Stimulated activated CD8-positive, alpha-beta memory T cell treated with anti-CD3 and anti-CD28 coated beads, Interleukin-15, amount 100 ng/mL, for 24 hours (primary cell): ENCODE results near the gene ACE.

Experiments
- DNase-seq: peaks from one replicate; pipeline ENCODE4 v3.0.0-alpha.2; 2020; ENCODE audit warnings: low read depth

Gene ACE

DNA sequence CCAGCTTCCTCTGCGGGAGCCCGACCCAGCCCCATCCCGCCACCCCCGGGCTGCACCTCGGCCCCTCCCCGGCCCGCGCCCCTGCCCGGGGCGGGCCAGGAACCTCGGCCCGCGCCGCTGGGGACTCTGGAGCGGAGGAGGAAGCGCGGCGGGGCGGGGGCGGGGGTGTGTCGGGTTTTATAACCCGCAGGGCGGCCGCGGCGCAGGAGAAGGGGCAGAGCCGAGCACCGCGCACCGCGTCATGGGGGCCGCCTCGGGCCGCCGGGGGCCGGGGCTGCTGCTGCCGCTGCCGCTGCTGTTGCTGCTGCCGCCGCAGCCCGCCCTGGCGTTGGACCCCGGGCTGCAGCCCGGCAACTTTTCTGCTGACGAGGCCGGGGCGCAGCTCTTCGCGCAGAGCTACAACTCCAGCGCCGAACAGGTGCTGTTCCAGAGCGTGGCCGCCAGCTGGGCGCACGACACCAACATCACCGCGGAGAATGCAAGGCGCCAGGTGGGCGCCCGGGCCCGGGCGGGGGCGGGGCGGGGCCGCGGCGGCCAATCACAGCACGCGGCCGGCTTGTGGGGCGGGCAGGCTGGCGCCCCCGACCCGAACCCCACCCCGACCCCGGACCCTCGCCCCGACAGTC lies at the start of gene ACE:
Gene ACE, plus strand, starts transcription at position 208 of the 626 bp plus-strand sequence. Its CDS starts 34 bp downstream, at position 242.
- no peak for DNase-seq

DNA sequence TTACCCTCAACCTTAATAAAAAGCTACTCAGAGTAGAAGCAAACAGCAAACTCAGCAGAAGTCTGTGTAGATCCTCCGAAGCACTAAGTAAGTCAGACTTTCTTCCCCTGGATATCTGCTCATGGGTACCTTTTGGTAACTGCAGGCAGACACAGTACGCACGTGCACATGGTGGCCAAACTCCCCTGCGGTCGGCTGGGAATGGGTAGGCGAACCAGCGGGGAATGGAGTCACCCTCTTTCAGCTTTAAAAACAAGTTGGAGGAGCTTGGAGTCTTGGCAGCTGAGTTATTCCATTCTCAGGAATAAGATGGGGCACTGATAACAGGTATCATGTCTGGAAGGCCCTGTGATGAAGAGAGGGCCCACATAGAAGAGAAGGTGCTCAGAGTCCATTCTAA lies 47.1 kb upstream of the ACE start:
- no peak for DNase-seq

DNA sequence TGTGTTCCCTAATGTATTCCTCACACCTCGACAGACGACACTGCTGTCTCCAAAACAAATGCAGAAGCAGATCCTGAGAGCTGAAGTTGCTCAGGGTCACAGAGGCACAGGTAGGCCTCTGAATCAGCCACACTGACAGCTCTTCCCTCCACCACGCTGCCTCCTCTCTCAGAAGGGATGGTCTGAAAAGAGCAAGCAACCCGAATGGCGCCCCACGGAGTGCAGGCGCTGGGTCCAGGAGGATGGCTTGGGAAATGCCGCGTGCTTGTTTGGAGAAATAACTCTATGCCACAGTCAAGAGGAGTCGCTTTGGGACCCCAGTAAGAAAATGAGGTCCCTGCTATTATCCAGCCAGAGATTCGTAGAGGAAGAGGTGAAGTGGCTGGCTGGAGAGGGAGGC lies 46.6 kb upstream of the ACE start:
- DNase-seq = no peak

DNA sequence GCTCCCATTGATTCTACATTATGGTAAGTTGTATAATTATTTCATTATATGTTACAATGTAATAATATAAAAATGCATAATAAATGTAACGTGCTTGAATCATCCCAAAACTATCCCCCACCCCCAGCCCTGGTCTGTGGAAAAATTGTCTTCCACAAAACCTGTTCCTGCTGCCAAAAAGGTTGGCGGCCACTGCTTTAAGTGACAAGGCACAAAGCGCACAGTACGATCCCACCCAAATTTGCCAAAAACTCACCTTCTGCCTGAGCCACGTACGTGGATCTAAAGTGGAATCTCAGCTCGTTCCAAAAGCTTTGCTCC lies 45.3 kb upstream of the ACE start:
- no peak for DNase-seq

DNA sequence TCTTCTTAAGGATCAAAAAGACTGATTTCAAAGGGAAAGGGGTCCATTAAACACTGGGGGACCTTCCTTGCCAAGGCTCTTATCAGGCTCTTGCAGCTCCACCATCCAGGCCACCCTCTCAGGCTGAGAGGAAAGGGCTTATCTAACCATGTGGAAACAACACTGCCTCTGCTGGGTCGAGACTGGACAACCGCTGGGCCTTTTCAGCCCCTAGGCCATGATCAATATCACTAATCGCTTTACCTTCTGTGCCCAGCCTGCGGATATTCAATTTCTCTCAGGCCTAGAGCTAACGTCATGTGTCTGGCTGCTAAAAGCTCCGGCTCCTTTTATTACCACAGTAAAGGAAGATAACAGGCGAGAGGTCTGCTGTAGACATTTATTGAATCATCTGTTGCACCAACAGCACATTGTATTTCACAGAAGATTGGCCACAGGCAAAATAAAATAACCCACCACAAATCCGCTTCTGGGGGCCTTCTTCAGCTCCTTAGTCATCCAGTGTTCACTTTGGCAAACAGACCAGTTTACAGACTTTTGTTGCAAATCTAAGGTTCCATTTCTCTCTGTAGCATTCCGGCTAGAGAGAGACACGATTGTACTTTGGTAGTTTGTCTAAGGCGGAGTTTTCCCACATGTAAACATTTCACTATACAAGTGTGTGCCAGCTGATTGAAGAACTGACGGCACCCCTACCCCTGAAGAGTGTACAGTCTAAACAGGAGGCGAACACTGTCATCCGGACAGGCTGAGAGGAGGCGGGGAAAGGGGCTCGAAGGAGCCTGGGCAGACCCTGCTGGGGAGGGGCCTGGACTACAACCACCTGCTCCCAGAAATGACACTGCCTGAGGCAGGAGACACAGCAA lies 44.7 kb upstream of the ACE start:
- DNase-seq = no peak

DNA sequence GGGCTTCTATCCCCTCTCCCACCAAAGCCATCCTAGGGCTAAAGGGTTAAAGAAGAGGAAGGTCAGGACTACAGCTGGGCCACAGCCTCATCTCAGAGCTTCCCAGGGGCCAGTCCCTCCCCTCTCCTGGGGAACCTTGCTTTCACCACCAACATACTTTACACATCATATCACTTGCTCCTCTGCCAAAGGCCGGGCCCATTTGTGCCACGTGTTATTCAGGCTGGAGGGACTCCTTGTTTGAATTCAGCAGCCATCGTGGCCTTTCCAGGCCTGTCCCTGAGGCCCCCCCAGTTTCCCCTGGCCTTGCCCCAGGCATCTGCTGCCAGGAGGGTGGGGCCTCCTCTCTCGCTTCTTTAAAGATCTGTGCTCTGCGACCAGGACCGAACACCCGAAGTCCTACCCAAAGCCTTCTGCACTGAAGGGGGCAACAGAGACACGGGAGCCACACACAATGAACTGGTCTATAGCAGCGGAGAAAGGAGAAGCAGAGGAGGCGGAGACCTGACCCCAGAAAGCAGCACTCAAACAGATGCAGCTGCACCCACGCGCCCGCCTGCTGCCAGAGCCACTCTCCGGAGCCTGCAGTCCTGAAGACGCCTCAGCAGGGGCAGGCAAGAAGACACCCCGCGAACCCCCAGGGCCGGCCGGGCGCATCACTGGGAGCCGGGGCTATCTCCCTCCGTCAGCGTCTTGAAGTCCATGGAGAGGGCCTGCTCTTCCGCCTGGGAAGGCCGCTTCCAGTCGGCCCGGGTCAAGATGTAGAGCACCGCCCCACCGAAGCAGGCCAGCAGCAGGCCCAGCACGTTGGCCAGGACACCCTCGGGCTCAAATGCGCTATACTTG lies 42.9 kb upstream of the ACE start:
- DNase-seq = no peak

DNA sequence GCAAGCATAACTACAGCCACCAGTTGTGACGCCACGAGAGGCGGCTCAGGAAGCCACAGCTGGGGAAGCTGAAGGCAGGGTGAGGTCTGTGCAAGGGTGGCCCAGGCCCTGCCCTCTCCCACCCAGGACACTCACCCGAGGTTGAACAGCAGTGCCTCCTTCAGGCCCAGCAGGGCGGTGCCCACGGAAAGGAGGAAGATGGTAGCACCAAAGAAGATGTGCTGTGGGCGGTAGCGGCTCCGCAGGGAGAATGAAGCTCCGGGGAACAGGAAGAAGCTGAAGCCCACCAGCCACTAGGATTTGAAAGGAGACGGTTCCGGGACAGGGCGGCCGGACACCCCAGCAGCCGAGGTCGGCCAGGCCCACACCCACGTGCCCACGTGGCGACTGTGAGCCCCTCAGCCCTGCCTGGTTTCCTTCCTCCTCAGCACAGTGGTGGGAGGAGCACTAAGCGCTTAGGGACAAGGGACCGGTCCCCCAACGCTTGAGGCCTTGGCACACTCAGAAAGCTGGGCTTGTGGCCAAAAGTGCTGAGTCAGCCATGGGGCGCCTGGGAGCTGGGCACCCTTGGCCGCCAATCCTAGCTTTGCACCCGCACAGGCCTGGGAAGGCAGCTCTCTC lies 41.8 kb upstream of the ACE start:
- DNase-seq = no peak

DNA sequence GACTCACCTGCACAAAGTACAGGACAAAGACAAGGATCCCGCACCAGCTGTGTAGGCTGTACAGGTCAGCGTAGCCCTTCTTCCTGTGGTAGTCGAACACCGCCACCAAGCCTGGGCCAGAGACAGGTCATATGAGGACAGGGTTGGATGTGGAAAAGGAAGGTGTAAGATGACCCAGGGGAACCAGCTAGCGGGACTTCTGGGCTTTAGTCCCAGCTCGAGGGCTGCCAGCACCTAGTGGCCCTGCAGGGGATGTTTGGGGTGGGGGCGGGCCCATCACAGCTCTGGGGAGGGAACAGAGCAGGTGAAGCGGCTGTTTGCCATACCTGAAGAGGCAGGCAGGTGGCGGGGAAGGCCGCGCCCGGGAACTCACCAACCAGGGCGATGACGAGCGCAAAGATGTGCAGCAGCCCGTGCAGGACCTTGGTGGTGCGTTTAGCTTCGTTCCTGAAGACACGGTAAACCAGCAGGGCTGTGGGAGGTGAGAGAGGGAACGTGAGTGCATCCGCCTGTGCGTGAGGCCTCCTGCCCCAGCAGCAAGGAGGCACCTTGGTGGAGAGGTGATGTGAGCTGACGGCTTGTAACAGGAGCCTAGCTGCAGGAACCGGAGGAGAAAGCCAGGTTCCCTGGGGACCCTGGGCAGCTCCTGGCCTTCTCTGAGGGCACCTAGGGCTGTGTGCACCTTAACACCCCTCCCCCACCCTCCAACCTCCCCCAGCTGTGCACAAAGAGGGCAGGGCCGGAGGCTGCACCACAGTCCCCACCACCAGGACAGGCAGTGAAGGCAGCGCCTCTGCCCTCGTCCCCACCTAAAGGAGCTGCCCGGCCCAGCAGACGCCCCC lies 41.0 kb upstream of the ACE start:
- DNase-seq = no peak

DNA sequence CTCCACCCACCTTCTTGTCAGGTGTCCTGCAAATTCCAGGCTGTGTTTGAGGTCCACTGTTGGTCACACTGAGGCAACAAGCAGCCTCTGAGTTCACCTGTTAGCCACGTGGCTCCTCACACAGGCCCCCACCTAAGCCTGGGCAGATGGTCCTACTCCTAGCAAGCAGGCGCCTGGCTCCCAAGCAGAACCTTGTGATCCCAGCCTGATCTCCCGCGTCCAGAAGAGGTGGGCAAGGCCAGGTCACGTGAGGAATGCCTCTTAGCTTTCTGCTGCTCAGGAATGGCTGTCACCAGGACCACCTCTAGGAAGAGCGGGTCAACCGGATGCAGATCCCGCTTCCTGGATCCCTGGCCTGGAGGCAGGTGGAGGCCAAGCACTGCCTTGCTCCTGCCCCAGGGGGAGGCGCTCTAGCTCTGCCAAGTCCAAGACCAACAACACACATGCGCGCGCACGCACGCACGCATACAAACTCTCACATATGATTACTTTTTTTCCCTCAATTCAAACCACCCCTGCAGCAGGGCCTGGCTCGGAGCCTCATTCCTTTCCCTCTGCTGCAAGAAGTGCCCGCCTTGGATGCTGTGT lies 40.2 kb upstream of the ACE start:
- DNase-seq = no peak

DNA sequence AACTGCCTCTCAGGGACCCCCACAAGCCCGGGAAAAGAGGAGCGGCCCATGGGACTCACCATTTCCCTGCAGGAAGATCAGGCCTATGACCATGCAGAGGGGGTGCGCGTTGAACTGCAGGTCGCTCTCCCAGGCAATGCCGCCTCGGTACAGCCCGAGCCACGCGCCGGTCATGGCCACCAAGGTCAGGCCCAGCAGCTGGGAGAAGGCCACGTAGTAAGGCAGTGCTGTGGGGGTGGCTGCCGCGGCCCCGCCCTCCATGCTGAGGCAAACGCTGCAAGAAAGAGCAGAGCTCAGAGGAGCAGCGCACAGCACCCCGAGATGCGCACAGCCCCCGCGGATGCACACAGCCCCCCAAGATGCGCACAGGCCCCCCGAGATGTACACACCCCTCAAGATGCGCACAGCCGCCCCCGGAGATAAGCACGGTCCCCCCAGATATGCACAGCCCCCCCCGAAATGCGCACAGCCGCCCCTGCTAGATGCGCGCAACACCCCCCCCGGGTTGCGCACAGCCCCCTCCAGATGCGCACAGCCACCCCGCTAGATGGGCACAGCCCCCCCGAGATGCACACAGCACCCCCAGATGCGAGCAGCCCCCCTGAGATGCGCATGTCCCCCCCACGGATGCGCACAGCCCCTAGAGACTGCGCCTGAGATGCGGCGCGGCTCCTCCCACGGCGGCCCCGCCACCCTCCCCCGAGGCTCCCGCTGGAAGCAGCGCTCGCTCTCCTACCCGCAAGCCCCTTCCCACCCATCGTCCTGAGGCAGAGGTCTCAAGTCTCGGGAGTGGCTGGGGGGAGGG lies 39.4 kb upstream of the ACE start:
- no peak for DNase-seq

DNA sequence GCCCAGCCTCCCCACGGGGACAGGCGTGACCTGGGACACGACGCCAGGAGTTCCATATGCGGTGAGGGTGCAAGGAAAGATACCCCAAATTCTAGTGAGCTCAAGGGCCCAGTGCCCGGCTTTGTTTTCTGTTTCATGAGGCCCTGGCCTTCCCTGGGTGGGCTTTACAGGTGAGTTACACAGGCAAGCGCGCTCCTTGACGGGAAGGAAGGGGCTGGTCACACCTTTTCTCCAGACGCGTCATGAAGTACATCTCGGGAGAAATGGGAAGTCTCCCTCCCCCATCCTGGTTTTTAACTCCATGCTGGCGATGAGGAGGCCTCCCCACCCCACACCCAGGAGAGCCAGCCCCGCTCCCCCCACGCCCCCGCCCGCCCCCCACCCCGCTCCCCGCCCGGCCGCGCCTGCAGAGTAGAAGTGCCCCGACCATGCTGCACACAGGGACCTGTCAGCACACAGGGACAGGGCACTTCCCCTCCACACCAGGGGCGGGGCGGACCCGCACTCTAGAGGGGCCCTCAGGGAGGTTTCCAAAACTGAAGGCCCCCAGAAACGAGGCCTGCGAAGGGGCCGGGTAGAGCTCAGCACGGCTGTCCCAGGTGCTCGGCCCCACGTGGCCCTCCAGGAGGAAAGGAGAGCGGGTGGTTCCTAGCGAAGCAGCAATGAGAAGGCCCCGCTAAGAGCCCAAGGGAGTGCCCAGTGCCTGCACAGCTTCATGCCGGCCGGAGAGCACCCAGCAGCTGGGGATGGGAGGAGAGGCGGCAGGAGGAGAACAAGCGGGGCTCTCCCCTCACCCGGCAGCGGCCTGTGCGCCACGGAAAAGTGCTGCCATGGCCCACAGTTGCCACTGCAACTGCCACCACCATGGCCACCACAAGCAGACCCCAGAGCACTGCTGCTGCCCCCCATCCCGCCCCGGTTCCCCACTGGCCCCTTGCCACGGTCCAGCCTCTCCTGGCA lies 38.5 kb upstream of the ACE start:
- no peak for DNase-seq

DNA sequence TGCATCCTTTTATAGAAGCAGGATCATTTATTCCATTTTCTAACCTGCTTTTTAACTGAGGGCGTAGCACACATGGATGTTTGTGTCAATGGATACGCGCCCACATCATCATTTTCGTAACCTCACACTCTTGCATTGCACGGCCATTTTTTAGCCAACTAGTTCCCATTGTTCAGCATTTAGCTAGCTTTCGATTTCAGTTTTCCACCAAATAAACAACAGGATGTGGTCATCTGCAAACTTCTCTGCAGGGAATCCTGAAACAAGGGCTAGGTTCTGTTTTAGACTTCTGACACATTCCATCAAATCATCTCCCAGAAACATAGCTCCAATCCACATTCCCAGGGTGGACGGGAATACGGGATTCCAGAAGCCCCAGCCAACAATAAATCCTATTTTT lies 37.2 kb upstream of the ACE start:
- no peak for DNase-seq

DNA sequence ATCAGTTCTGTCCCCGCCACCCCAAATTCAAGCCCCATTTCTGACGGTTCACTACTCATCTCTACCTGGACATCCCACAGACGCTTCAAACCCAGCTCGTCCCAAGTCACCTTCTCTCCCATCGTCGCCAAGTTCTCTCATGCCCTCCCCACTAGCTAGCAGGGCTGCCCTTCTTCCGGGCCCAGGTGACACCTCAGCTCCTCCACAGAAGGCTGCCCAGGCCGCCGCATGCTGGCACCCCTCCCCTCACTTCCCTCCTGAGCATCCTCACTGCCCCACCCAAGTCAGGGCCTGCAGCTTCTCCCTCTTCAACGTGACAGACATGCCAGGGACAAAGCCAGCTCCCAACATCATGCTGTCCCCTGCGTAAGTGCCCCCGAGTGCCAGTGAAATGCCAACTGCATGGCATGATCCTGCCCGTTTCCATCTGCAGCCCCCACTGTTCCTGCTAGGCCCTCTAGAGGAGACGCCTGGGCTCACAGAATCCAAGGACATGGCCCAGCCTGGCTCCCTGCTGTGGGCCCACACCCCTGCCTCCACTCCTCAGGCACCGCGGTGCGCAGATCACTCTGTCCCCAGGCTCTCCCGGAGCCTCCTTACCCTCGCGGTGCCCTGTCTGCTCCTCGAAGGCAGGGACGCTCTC lies 36.6 kb upstream of the ACE start:
- no peak for DNase-seq

DNA sequence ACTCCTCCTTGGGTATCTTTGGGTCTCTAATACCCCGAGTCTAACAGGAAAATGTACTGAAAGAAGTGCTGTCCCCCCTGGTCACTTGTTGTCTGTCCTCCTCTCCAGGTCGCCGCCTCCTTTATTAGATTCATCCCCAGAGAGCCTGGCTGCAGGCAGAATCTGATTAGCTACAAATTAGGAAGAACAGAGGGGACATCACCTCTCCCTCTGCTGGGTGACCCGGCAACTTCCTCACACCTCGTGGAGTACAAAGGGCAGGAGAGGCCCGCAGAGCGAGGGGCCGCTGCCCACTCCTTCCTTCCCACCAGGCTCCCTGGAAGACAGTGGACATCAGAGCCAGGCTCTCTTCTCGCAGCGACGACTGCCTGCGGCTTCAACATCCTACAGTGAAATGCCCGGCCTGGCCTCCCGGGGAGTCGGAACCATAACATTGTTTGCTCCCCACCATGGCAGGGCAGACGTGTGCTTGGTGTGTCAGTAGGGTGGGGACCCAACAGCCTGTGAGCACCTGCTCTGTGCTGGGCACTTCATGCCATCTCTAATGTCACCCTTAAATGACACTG lies 36.0 kb upstream of the ACE start:
- DNase-seq = no peak

DNA sequence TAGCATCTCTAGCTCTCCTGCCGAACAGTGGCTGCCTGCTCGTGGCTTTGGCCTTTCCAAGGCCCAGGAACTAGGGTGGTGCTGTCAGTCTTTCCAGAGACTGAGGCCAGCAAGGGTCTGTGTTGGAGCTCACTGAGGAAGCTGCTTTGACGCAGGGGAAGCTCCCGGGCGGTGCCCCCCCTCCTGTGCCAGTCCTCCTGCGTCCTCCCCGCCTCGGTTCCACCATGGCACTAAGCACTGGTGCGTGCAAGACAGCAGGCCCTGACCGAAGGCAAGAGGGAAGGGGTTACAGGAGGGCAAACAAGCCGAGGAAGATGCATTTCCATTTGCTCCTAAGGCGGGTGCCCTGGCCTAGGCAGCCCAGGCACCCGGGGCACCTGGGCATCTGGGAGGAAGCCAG lies 35.2 kb upstream of the ACE start:
- no peak for DNase-seq

DNA sequence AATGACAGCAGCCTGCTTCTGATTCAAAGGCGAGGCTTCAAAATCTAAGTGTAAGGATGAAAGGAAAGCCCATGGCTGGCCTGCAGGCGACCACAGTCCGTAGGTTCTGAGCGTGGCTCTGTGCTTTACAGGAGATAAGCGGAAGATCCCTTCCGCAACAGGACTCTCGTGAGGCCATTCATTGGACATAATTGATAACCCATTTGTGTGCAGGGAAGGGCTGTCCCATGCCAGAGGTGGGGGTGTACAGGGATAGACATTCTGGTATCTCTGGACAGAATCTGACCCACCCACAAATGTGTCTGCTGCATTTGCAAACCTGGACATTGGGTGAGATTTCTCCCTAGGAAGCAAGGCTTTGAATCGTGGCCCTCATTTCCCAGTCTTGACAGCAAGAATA lies 34.8 kb upstream of the ACE start:
- no peak for DNase-seq

DNA sequence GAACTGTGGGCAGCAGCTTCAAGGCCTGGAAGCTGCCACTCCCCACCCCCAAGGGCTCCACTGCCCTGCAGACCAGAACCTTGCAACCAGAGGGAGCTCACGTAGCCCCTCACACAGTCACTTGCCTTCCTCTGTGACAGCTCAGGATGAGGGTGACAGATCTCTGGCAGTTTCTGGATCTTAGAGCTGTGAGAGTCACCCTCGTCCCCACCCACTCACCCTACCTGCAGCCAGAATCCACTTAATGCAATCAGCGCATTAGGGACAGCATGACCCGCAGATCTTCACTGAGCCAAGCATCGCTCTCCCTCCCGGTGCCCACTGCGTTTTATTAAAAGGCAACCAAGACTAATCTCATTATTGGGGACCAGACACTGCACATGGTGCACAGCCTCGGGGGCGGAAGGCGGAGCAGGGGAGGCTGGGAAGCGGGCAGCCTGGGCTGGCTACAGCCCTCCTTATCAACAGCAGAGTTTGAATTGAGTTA lies 34.3 kb upstream of the ACE start:
- DNase-seq = no peak

DNA sequence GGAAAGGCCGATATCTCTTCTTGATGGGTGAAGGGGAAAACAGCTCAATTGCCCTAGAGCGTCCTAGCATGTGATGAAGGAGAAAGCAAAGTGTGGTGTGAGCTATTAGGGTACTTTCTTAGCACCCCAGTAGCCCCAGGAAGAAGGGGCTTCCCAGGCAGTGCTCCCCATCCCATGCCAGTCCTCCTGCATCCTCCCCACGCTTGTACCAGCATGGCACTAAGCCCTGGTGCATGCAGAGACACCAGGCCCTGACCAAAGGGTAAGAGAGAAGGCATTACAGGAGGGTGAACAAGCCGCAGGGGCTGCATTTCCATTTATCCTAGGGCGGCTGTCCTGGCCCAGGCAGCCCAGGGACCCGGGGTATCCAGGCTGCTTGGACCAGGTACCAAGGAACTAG lies 33.8 kb upstream of the ACE start:
- DNase-seq = no peak
